Adrenal gland (tissue), 5 donors: Measurements from ENCODE around the gene SLC44A5.

Source experiments
- CTCF ChIP-seq, 6 experiments: fragments of 450-650 bp in 4 of 6; fragments of 200-600 bp in 2 of 6; sonication (generic) in 1 of 6; IDR thresholded peaks; 1 replicate in 5 of 6; 2 replicates in 1 of 6; pipeline versions ENCODE4 v1.5.1 to v1.8.0; 2016 to 2021; ENCODE audit warnings: antibody characterized with exemption in 6 of 6, mild to moderate bottlenecking in 2 of 6, moderate library complexity in 1 of 6
- POLR2A ChIP-seq, 2 donors: fragments of 450-650 bp; IDR thresholded peaks; one replicate each; pipeline ENCODE4 v1.6.1; 2017; ENCODE audit warnings: antibody characterized with exemption in 2 of 2, mild to moderate bottlenecking in 2 of 2, moderate library complexity in 1 of 2
- donor health status: DM: no; HTN: no; CAD: no.

DNA sequence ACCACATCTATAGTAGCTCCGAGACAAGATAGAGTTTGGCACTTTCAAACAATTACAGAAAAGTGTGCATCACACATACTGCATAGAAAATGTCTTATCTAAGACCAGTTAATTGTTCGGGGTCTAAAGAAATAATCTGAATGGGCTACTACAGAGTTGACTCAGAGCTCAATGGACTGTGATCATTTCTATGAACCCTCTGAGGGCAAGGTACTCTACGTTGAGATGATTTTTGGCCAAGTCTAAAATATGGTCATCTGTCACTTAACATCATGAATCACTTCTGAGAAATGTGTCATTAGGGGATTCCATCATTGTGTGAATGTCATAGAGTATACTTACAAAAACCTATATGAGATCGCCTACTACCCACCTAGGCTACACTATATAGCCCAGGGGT lies 123.5 kb downstream of the SLC44A5 start:
- TF ChIP-seq CTCF (IDR thresholded peaks at IDR 0.05) (no peak), POLR2A (IDR thresholded peaks at IDR 0.05) (no peak)
